GM03348 (cell line): ENCODE data around the gene DCAF12.

Experiments used
- DNase-seq: peaks from one replicate; pipeline ENCODE4 v3.0.0; 2012; ENCODE audit warnings: low spot score

The DCAF12 gene

DNA sequence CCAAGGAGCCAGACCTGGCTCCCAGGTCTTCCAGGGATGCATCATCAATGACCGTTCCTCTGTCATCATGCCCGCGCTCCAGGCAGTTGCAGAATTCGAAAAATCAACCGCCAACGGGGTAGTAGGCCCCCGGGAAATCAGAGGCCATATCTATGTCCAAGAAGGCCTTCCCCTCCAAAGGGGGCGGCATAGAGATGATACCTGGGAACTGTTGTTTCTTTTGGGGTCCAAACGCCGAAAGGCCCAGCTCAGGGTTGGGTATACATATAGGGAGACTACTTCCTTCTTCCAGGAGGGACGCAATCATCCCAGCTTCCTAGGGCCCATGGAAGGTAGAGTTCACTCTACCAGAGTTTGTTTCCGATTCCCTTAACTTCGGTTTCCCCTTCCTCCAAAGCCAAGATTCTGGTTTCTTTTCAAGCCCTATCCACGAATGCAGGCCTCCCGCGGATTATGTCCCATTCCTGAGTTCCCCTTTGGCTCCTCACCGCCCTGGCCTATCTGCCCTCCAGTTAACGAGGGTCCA, 754 bp downstream of the DCAF12 start:
- peak; percentile 49 for DNase-seq

DNA sequence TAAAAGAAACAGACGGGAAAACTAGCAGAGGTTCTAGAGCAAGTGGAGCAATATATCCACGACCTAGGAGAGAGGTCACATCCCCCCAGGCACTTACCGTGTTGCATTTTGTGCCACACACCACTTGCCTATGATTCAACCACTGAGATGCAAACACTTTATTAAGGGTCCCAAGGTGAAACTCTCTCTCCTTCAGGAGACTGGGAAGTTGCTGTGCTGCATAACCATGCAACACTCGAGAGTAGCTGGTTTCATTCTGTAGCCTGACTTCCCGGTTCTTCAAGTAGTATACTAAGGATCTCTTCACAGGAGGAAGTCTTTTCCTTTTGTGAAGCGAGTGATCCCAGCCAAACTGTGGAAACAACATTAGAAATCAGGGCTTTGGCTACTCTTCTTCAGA, 1.6 kb downstream of the DCAF12 start:
- DNase-seq = peak; percentile 28

DNA sequence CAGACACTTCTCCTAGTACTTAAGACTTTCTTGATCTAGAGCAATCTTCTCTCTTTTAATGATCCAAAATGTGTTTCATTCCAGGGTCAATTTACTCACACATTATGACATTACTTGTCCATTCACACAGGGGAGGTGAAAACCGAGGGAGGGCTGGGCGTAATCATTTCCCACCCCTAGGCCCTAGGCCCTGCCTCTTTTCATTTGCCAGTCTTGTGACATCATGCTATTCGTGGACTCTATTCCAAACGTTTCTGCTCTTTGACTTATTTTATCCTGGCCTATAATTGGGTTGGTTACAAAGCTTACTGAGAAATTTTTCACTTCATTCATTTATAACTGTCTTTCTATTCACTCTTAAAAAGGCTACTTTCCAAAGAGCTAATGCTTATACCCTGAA, 2.4 kb downstream of the DCAF12 start:
- no peak for DNase-seq

DNA sequence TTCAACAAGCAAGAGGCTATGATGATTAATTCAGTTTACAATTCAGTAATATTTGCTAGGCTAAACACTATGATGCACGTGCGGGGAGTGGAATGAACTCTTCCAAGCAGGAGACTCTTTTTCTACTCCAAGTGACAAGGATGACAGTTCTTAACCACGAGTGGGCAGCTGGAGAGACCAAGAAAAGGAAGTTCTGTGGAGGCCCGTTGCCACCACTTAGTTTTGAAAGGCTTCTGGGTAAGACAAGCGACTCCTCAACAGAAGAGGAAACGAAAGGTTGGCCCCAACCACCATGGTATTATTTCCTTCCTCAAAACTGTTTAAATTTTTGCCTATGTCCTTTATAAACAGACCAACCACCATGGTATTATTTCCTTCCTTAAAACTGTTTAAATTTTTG, 2.8 kb downstream of the DCAF12 start:
- DNase-seq = no peak

DNA sequence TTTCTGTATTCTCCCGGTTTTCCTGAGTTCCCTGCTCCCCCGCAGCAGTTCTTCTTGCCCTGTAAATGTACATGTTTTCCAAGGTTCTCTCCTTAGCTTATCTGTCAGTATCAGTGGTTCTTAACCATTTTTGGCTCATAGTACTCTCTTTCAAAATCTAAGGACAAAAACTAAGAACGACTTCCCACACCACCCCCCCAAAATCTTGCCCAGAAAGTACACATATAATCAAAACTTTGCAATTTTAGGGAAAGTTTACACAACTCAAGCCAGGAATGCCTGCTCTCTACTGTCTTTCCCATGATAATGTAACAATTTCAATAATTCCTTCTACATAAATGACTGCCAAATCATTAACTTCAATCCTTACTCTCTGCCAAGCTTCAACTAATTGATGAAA, 4.5 kb downstream of the DCAF12 start:
- DNase-seq = no peak

DNA sequence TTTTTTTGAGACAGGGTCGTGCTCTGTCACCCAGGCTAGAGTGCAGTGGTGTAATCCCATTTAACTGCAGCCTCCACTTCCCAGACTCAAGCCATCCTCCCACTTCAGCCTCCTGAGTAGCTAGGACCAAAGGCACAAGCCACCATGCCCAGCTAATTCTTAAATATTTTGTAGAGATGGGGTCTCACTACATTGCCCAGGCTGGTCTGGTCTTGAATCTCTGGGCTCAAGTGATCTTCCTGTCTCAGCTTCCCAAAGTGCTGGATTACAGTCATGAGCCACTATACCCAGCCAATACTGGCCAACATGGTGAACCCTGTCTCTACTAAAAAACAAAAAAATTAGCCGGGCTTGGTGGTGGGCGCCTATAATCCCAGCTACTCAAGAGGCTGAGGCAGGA, 6.8 kb downstream of the DCAF12 start:
- DNase-seq = no peak

DNA sequence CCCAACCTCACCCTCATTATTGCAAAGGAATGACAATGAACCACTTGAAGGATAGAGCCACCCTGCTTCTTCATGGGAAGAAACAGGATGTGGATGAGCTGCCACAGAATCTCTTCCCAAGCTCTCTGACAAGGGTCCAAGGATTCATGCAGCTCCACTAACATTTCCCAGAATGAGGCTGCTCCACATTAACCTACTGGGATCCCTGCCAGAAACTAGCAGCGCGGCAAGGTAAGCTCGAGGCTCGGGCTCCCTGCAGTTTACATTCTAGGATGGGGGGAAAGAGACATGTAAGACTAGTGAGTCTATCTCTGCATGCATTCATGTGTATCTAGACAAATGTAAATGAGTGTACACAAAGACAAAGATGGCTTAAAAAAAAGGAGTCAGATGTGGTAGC, 12.1 kb downstream of the DCAF12 start:
- no peak for DNase-seq

DNA sequence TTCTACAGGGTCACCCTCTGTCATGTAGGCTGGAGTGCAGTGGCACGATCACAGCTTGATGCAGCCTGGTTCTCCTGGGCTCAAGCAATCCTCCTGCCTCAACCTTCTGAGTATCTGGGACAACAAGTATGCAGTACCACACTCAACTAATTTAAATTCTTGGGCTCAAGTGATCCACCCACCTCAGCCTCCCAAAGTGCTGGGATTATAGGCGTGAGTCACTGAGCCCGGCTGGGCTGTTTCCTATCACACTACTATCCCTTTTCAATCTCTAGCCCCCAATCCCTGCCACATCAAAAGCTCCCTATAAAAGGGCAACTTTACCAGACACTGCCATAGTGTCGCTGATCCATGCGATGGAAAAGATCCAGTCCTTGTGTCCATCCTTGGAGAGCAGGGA, 20.4 kb downstream of the DCAF12 start:
- no peak for DNase-seq

DNA sequence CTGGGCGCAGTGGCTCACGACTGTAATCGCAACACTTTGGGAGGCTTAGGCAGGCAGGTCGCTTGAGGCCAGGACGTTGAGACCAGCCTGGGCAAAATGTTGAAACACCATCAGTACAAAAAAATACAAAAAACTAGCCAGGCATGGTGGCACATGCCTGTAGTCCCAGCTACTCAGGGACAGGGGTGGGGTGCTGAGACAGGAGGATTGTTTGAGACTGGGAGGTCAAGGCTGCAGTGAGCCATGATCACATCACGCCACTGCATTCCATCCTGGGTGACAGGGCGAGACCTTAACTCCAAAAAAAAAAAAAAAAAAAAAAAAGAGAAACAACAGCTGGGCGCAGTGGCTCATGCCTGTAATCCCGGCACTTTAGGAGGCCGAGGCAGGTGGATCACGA, 23.7 kb downstream of the DCAF12 start:
- no peak for DNase-seq

DNA sequence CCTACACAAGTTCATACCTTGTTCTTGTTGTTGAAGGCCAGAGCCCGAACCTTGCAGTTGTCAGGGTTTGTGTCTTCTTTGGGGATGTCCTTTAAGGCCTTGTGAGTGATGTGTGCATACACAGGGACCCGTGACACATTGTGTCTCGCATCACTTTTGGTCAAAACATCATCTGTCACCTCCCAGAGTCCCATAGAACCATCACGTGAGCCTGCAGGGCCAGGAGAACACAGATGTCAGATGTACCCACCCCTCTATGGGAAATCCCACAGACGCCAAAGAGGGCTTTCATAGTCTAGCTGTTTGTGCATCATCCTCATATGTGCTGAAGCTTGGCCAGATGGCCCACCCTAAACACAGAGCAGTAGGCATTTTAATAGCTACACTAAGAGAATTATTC, 28.2 kb downstream of the DCAF12 start:
- no peak for DNase-seq

DNA sequence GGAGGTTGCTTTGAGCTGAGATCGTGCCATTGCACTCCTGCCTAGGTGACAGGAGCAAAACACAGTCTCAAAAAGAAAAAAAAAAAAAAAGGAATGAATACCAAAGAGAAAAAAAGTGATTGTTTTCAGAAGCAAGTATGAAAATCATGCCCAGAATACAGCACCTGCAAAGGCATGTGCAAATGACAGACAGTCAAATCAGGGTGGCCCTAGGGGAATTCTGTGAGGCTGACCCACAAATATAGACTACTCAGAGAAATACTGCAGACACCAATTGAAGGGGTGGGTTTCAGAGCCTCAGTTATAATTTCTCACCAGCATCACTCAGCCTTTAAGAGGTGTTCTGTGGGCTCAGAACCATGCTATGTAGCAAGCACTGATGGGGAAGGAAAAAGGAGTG, 28.6 kb downstream of the DCAF12 start:
- no peak for DNase-seq

DNA sequence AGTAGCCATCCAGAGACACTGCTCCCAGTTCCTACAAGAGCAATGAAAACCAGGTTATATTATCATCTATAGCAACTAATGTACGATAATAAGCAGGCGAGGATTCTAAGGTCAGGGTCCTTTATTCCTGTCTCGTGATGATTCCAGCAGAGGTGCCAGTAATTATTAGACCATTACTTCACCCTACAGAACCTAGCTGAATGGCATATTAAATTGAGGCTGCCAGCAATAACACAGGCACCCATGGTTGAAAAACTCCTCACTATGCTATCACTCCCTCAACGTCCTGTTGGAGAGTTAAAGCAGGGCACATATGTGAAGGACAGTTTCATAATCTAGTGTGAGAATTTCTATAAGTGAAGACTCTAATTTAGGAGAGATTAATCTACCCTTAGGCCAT, 29.7 kb downstream of the DCAF12 start:
- no peak for DNase-seq

DNA sequence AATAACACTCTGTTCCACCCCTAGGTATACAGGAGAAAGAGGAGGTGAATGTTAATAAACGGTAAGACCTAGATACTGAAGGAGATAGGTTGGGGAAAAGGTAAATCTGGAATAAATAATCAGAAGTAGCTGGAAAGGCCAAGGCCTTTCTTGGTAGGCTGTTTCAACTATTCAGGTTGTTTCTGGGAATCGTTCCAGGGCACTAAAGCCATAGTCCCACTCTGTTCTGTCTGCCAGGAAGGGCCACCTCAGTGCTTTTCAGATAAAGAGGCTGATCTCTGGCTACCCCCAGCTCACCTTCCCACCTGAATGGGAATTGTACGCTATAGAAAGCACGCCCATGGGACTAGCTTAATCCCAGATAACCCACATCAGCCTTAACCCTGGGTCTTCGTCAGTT, 32.9 kb downstream of the DCAF12 start:
- DNase-seq = no peak

DNA sequence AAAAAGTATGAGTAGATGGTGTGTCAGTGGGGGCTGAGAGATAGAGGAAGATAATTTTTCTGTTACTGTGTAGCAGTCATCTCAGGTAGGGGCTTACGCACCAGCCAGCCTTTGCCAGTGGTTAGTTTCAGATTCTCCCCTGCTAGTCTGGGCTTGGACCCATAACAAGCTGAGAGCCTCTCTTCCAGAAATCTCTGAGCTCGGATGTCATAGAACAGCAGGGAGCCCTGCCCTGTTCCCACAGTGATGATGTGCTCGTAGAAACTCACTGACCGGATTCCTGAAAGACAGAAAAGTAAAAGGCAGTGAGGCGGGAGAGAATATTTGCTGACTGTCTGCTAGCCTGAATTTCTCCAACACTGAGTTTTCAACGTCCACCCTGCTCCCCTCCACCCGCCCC, 37.2 kb downstream of the DCAF12 start:
- no peak for DNase-seq

DNA sequence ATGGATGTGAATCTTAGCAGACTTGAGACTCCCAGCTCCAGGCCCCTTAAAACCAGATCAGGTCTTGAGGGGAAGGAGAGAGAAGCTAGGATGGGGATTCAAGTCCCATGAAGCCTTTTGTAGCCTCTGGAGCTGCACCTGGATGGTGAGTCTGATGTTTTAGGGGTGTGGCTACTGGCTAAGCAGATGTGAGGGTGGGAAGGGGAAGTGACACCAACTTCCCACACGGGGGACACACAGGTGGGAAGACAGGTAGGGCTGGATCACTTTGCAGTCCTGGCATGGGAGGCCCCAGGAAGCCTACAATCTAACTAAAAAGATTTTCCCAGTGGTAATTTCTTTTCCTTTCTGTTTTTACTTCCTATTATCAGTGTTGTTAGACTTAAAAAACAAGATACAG, 39.1 kb downstream of the DCAF12 start:
- DNase-seq = no peak

DNA sequence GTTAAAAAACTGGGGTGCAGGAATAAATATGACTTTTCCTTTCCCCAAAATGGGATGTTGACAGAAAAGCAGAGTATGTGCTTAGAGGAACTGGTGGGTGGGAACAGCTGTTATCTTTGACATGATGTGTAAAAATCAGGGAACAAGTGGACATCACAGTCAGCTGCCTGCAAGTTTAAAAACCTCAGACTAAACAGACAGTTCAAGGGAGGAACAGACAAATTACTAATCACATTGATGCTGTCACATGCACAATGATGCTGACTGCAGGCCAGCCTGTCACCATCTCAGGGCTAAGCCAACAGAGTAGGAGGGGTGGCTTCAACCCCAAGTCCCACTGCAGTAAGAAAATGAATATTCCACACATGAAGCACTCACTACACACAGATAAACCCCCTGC, 39.6 kb downstream of the DCAF12 start:
- DNase-seq = no peak

DNA sequence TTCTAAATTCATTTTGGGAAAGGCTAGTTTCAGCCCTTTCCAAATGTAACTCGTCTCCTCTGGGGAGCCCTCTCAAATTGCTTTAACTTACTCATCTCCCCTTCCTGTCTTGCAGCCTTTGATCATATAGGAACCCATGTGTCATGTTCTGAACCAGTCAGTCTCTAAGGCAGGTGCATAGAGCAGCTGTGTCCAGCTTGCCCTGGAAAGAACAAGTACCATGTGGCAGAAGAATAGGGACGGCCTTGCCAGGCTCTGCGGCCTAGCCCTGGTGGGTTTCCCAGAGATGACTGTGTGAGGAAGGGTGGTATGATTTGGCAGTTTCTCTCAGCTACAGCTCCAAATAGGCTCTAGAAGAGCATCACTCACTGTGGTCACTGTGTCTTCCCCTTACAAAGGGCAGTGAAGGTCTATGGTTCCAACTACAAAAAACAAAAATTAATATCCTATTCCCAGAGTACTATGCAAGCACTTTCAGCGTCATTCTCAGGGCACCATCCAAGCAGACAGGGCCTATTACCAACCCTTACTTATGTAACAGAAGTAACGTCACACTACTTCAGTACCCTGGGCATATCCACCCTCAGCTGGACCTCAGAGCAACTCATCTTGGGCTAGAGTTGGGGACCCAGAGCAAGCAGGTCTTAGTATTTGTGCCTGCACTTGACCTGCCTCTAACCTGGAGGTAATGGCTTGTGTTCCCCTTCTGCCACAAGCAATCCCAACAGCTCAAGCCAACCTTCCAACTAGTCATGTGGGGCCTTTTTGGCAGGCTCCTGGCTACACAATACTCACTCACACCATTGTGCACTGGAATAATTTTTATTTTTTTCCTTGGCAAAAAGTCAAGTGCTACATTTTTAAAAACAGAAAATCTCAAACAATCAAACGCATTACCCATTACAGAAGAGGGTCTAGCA, 40.7 kb downstream of the DCAF12 start:
- no peak for DNase-seq

DNA sequence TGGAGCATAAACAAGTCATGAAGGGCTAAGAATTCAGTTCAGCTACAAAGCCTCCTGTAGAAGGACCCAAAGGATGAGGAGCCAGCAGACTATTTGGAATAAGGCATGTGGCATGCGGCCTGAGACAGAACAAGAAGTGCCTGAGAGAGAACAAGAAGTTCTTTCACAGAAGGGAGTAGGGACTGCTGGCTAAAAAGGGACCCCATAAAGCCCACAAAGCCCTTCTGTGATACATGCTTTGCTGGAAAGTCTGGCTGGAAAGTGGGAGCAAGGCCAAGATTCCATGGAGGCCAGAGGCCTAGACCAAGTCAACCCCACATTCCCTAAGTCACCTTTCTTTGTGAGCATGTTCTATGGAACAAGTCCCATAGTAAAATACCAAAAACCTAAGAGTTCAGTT, 41.9 kb downstream of the DCAF12 start:
- peak; percentile 31 for DNase-seq

DNA sequence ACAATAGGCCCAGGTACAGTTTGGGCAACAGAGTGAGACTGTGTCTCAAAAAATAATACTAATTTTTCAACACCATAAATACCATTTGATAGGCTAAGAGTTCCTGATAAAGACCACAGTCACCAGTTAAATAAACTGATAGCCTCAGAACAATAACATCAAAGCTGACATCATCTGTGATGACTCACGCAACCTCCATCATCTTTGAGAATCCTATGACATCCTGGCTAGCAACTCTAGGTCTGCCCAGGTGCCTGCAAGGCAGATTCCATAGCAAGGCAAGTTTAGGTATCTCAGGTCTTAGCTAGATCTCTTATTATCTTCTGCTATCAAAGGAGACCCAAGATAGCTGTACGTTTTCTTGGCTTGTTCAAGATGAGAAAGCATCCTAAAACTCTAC, 47.3 kb downstream of the DCAF12 start:
- no peak for DNase-seq

DNA sequence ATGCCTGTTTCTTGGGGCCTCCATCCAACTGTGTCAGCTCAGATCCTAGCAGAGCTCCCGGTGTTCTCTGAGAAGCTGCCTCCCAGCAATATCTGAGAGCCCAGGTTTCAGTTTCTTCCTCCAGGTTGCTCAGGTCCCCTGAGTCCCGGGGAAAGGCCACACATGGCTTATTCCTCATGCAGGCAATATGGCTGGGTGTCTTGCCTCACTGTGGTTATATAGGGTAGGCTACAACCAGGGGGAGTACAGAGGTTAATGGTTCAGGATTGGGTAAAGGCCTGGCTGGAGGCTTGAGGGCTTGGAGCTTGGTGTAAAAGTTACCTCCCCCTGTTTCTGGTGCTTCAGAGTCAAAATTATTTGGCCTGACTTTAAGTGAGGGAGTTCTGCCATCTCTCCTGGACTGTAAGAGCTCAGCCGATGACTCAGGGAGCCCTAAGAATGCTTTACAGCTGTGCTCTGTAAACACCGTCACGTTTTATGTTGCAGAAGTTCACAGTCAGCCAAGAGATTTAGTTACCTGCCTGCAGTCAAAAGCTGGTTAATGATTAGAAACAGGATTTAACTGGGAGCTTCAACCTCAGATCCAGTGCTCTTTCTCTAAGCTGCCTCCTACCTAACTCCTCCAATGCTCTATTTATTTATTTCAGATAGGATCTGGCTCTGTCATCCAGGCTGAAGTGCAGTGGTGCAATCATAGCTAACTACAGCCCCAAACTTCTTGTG, 53.5 kb downstream of the DCAF12 start:
- DNase-seq = peak; percentile 81

DNA sequence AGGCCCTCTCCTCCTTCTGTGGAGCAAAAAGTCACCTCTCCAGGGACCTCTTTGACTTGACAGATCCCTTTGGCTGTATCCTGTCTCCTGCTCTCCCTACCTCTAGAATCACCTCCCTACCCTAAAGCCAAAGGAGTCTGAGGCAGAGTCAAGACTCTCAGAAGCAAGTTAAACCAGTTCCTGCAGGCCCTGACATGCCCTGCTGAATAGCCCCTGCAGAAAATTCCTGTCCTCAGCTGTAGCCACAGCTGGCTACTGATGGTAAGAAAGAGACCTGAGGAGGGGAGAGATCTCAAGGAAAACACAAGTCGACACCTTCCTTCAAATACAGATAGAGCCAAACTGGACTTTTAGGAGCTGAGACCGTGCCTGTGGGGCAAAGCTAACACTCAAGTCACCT, 54.1 kb downstream of the DCAF12 start:
- no peak for DNase-seq

DNA sequence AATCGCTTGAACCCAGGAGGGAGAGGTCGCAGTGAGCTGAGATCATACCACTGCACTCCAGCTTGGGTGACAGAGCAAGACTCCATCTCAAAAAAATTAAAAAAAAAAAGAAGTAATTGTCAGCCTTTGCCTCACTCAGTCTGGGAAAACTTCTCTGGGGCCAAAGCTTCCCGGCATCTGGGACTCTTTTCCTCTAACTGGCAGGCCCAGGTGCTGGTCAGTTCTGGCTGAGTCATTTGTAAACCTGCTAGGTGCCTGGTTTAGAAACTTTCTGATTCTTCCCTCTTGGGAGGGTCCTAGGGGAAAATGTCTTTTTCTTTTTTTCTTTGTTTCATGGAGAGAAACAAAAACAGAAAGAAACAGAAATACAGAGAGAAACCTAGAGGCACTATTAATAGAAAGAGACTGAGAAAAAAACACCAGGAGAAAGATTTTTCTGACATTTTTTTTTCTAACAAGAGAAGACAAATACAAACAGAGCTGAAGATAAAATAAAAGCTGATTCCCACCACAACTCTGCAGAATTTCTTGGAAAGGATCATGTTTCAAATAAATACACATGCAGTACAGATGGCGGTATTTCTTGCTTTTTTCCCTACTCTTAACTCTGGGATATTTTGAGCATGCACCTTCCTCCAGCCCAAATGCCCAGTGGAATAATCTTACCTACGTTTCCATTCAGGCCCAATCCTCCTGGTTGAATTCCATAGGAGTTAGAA, 55.7 kb downstream of the DCAF12 start:
- peak; percentile 27 for DNase-seq

DNA sequence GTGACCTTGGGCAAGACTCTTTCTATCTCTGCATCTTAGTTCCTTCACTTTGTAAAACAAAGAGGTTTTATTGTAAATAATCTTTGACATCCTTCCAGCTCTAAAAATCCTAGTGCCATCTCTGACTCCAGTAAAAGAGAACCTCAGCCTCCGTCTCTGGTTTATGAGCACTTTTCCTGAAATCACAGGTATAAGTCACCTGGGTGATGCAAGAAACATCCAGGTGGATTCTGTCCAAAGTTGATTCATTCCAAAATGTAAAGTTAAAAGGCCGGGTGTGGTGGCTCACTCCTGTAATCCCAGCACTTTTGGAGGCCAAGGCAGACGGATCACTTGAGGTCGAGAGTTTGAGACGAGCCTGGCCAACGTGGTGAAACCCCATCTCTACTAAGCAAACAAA, 56.7 kb downstream of the DCAF12 start:
- no peak for DNase-seq
